SK-N-SH treated with all-trans-retinoic acid at 6 μM for 48 hours (cell line): ENCODE measurements around the gene SPART.
A peak's percentile ranks its signal among the peaks of the same experiment; 100 is the strongest.

Experiments used
- ATAC-seq: fragments of 200-7000 bp; cut with Tn5 transposase; 3 replicates; pipeline ENCODE4 v1.9.1; 2020; ENCODE audit warnings: mild to moderate bottlenecking, moderate library complexity
- ARNTL ChIP-seq: fragments of 450-650 bp; formaldehyde crosslinking; IDR thresholded peaks from 2 replicates; pipeline ENCODE4 v1.5.0; 2020; ENCODE audit warnings: low read depth, mild to moderate bottlenecking, moderate library complexity, borderline replicate concordance
- BACH2 ChIP-seq: fragments of 250-450 bp; sonication (Bioruptor Pico); IDR thresholded peaks from 2 replicates; pipeline ENCODE4 v1.9.0; 2021; ENCODE audit warnings: mild to moderate bottlenecking, borderline replicate concordance
- CSDC2 ChIP-seq: fragments of 250-450 bp; sonication (Bioruptor Pico); IDR thresholded peaks from 2 replicates; pipeline ENCODE4 v1.5.0; 2020; ENCODE audit warnings: mild to moderate bottlenecking, moderate library complexity
- CSRNP3 ChIP-seq: fragments of 250-450 bp; sonication (Bioruptor Pico); IDR thresholded peaks from 2 replicates; pipeline ENCODE4 v1.5.1; 2021; ENCODE audit warnings: mild to moderate bottlenecking, moderate library complexity
- ESRRG ChIP-seq: fragments of 250-450 bp; sonication (Bioruptor Pico); IDR thresholded peaks from 2 replicates; pipeline ENCODE4 v1.6.1; 2021; ENCODE audit warnings: mild to moderate bottlenecking
- GLIS3 ChIP-seq: fragments of 250-450 bp; sonication (Bioruptor Pico); IDR thresholded peaks from 2 replicates; pipeline ENCODE4 v1.5.0; 2020; ENCODE audit warnings: mild to moderate bottlenecking, moderate library complexity
- OSR1 ChIP-seq: fragments of 250-450 bp; sonication (Bioruptor Pico); IDR thresholded peaks from 2 replicates; pipeline ENCODE4 v1.8.0; 2022; ENCODE audit warnings: moderate library complexity, mild to moderate bottlenecking, inconsistent platforms
- POU6F1 ChIP-seq: fragments of 250-450 bp; sonication (Bioruptor Pico); IDR thresholded peaks from 2 replicates; pipeline ENCODE4 v1.8.0; 2021; ENCODE audit warnings: low read depth, mild to moderate bottlenecking, moderate library complexity, borderline replicate concordance
- PPARA ChIP-seq: fragments of 250-450 bp; sonication (Bioruptor Pico); IDR thresholded peaks from 2 replicates; pipeline ENCODE4 v1.5.0; 2020; ENCODE audit warnings: mild to moderate bottlenecking, borderline replicate concordance
- RARB ChIP-seq: fragments of 250-450 bp; sonication (Bioruptor Pico); IDR thresholded peaks from 2 replicates; pipeline ENCODE4 v1.8.0; 2021; ENCODE audit warnings: mild to moderate bottlenecking, moderate library complexity
- SNAI2 ChIP-seq: fragments of 250-450 bp; sonication (Bioruptor Pico); IDR thresholded peaks from 2 replicates; pipeline ENCODE4 v1.5.0; 2020; ENCODE audit warnings: mild to moderate bottlenecking, moderate library complexity
- TCF4 ChIP-seq: fragments of 250-450 bp; sonication (Bioruptor Pico); IDR thresholded peaks from 2 replicates; pipeline ENCODE4 v1.8.0; 2021; ENCODE audit warnings: mild to moderate bottlenecking, moderate library complexity, borderline replicate concordance
- TOX ChIP-seq: fragments of 250-450 bp; sonication (Bioruptor Pico); IDR thresholded peaks from 2 replicates; pipeline ENCODE4 v1.8.0; 2021; ENCODE audit warnings: mild to moderate bottlenecking, moderate library complexity, borderline replicate concordance
- TSHZ2 ChIP-seq: fragments of 250-450 bp; sonication (Bioruptor Pico); IDR thresholded peaks from 2 replicates; pipeline ENCODE4 v1.5.0; 2020; ENCODE audit warnings: mild to moderate bottlenecking, moderate library complexity
- ZC3H10 ChIP-seq: fragments of 250-450 bp; sonication (Bioruptor Pico); IDR thresholded peaks from 2 replicates; pipeline ENCODE4 v1.5.1; 2021; ENCODE audit warnings: mild to moderate bottlenecking, moderate library complexity
- ZFP3 ChIP-seq: fragments of 250-450 bp; sonication (Bioruptor Pico); IDR thresholded peaks from 2 replicates; pipeline ENCODE4 v1.5.0; 2020; ENCODE audit warnings: mild to moderate bottlenecking, moderate library complexity
- ZFP30 ChIP-seq: fragments of 450-650 bp; formaldehyde crosslinking; IDR thresholded peaks from 2 replicates; pipeline ENCODE4 v1.5.0; 2022; ENCODE audit warnings: mild to moderate bottlenecking, moderate library complexity
- ZNF565 ChIP-seq: fragments of 450-650 bp; formaldehyde crosslinking; conservative IDR thresholded peaks from 2 replicates; pipeline ENCODE4 v1.5.0; 2020; ENCODE audit warnings: low read depth, mild to moderate bottlenecking, moderate library complexity
- ZNF70 ChIP-seq: fragments of 450-650 bp; formaldehyde crosslinking; IDR thresholded peaks from 2 replicates; pipeline ENCODE4 v1.5.0; 2020; ENCODE audit warnings: mild to moderate bottlenecking, moderate library complexity

The SPART gene

GRCh38 chr13:36282821-36283432, 63.3 kb downstream of the SPART start:
- ATAC-seq, result peak; percentile 73
- TF ChIP-seq ZNF565 (CRISPR knock-in tag), result no peak
- TF ChIP-seq OSR1 (CRISPR knock-in tag), result no peak
- no peak for TF ChIP-seq BACH2
- no peak for TF ChIP-seq ZFP3 (CRISPR knock-in tag)
- TF ChIP-seq CSDC2 (CRISPR knock-in tag), result no peak
- no peak for TF ChIP-seq TOX (CRISPR knock-in tag)
- no peak for TF ChIP-seq PPARA
- TF ChIP-seq POU6F1 (CRISPR knock-in tag), result no peak

GRCh38 chr13:36275190-36276002, 70.8 kb downstream of the SPART start:
- ATAC-seq, result peak; percentile 88
- TF ChIP-seq ESRRG (CRISPR knock-in tag) (no peak), ZNF70 (no peak), ZC3H10 (no peak), SNAI2 (CRISPR knock-in tag) (no peak), CSRNP3 (no peak), POU6F1 (CRISPR knock-in tag) (no peak), ARNTL (no peak), TCF4 (CRISPR knock-in tag) (no peak)

- ATAC-seq, result no peak
- TF ChIP-seq SNAI2 (CRISPR knock-in tag) (no peak), ZNF565 (CRISPR knock-in tag) (no peak), TSHZ2 (no peak), POU6F1 (CRISPR knock-in tag) (no peak), ZFP30 (CRISPR knock-in tag) (no peak), ZFP3 (CRISPR knock-in tag) (no peak), TCF4 (CRISPR knock-in tag) (no peak), ESRRG (CRISPR knock-in tag) (no peak), RARB (CRISPR knock-in tag) (no peak), ZC3H10 (no peak), CSDC2 (CRISPR knock-in tag) (no peak), PPARA (no peak), GLIS3 (CRISPR knock-in tag) (no peak)
Observed at GRCh38 chr13:36273431-36273830, 72.8 kb downstream of the SPART start.
